GM23338 (cell line): ENCODE data around the gene ZDHHC16.
"Not testable (repeated sequence)": the region's sequence is repeated elsewhere in the genome, so short reads cannot be mapped to it uniquely, and the experiment has no call there.

Experiments
- CREB1 ChIP-seq: fragments of 250-450 bp; sonication (Bioruptor Pico); IDR thresholded peaks from 2 replicates; pipeline ENCODE4 v1.5.0; 2020; ENCODE audit warnings: low read depth, mild to moderate bottlenecking, moderate library complexity
- CTCF ChIP-seq, 2 experiments: fragments of 200-600 bp in 1 of 2; sonication (generic) in 1 of 2; conservative IDR thresholded peaks; 2 replicates each; pipeline versions ENCODE4 v1.5.1 to v1.6.1; 2016 to 2017; ENCODE audit warnings: antibody characterized with exemption in 2 of 2, low read depth in 2 of 2, mild to moderate bottlenecking in 2 of 2, moderate library complexity in 1 of 2
- ETS1 ChIP-seq: IDR thresholded peaks from 2 replicates; pipeline ENCODE4 v1.6.1; 2016; ENCODE audit warnings: antibody characterized with exemption
- EZH2 ChIP-seq: fragments of 200-600 bp; sonication (generic); IDR thresholded peaks from one replicate; pipeline ENCODE4 v1.8.0; 2017; ENCODE audit warnings: antibody characterized with exemption, mild to moderate bottlenecking, low read depth; ENCODE audit not compliant: unreplicated experiment
- EZH2phosphoT487 ChIP-seq: fragments of 200-600 bp; sonication (generic); IDR thresholded peaks from one replicate; pipeline ENCODE4 v1.8.1; 2018; ENCODE audit warnings: antibody characterized with exemption; ENCODE audit not compliant: unreplicated experiment
- NANOG ChIP-seq: IDR thresholded peaks from 2 replicates; pipeline ENCODE4 v1.6.1; 2016; ENCODE audit warnings: antibody characterized with exemption, borderline replicate concordance
- POLR2AphosphoS5 ChIP-seq: IDR thresholded peaks from 2 replicates; pipeline ENCODE4 v1.6.1; 2016; ENCODE audit warnings: antibody characterized with exemption, low read depth
- STAT1 ChIP-seq: IDR thresholded peaks from one replicate; pipeline ENCODE4 v1.6.1; 2016; ENCODE audit warnings: antibody characterized with exemption; ENCODE audit not compliant: unreplicated experiment
- ZNF331 ChIP-seq: fragments of 250-450 bp; sonication (Bioruptor Pico); IDR thresholded peaks from 2 replicates; pipeline ENCODE4 v1.5.0; 2020; ENCODE audit warnings: low read depth, mild to moderate bottlenecking, moderate library complexity
- ZNF462 ChIP-seq: fragments of 250-450 bp; sonication (Bioruptor Pico); IDR thresholded peaks from 2 replicates; pipeline ENCODE4 v1.5.0; 2020; ENCODE audit warnings: mild to moderate bottlenecking, moderate library complexity
- TF ChIP-seq, protein P1 (sequence below): IDR thresholded peaks from one replicate; pipeline ENCODE4 v1.6.1; 2018; ENCODE audit warnings: antibody characterized with exemption; ENCODE audit not compliant: unreplicated experiment

DNA sequence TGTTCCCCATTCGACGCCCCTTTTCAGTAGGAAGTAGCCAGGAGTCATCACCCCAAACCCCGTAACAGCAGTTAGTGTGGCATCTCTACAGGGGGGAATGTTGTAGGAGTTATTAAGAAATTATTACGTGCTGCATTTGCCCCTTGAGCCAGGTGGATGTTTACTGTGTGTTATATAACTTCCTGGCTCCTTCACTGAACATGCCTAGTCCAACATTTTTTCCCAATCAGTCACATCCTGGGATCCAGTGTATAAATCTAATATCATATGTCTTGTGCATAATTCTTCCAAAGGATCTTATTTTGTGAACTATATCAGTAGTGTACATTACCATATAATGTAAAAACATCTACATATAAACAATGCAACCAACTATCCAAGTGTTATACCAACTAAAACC, 33.4 kb downstream of the ZDHHC16 start:
- not testable (repeated sequence) for TF ChIP-seq CTCF (conservative IDR thresholded peaks at IDR 0.05; ENCODE audit: low read depth in 2 of 2); POLR2AphosphoS5; ETS1; ZNF462 (CRISPR knock-in tag); CREB1 (CRISPR knock-in tag); EZH2; ZNF331 (CRISPR knock-in tag); EZH2phosphoT487; NANOG; STAT1
- TF ChIP-seq, protein P1, sequence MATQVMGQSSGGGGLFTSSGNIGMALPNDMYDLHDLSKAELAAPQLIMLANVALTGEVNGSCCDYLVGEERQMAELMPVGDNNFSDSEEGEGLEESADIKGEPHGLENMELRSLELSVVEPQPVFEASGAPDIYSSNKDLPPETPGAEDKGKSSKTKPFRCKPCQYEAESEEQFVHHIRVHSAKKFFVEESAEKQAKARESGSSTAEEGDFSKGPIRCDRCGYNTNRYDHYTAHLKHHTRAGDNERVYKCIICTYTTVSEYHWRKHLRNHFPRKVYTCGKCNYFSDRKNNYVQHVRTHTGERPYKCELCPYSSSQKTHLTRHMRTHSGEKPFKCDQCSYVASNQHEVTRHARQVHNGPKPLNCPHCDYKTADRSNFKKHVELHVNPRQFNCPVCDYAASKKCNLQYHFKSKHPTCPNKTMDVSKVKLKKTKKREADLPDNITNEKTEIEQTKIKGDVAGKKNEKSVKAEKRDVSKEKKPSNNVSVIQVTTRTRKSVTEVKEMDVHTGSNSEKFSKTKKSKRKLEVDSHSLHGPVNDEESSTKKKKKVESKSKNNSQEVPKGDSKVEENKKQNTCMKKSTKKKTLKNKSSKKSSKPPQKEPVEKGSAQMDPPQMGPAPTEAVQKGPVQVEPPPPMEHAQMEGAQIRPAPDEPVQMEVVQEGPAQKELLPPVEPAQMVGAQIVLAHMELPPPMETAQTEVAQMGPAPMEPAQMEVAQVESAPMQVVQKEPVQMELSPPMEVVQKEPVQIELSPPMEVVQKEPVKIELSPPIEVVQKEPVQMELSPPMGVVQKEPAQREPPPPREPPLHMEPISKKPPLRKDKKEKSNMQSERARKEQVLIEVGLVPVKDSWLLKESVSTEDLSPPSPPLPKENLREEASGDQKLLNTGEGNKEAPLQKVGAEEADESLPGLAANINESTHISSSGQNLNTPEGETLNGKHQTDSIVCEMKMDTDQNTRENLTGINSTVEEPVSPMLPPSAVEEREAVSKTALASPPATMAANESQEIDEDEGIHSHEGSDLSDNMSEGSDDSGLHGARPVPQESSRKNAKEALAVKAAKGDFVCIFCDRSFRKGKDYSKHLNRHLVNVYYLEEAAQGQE, result not testable (repeated sequence)
